Esophagus squamous epithelium (tissue), 4 donors: Measurements from ENCODE around the gene WWC1.

Source experiments
- POLR2A ChIP-seq, 4 donors: fragments of 450-650 bp; IDR thresholded peaks; one replicate each; pipeline ENCODE4 v1.6.1; 2017; ENCODE audit warnings: antibody characterized with exemption in 4 of 4, mild to moderate bottlenecking in 4 of 4, moderate library complexity in 3 of 4
- TF ChIP-seq, protein P1 (sequence below), 6 experiments: fragments of 450-650 bp in 4 of 6; fragments of 200-600 bp in 2 of 6; sonication (generic) in 2 of 6; IDR thresholded peaks; one replicate each; pipeline ENCODE4 v1.5.1; 2016 to 2019; ENCODE audit warnings: antibody characterized with exemption in 6 of 6, mild to moderate bottlenecking in 4 of 6, moderate library complexity in 4 of 6

DNA sequence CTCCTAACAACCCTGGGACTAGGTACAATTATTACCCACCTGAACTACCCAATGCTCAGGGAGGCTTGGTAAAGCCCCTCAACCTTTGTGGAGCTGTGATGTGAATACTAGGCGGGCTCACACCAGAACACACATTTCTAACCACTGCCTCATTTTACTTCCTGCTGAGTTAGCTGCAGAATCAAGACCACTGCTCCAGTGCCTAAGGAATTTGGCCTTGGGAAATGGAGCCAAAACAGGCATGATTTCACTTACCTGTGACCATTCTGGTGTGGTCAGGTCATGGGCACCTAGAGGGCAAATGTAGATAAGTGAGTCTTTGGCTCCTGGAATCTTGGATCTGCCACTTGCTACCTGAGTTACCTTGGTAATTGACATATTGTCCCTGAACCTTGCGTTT is 5.2 kb downstream of the WWC1 start:
- TF ChIP-seq, protein P1, sequence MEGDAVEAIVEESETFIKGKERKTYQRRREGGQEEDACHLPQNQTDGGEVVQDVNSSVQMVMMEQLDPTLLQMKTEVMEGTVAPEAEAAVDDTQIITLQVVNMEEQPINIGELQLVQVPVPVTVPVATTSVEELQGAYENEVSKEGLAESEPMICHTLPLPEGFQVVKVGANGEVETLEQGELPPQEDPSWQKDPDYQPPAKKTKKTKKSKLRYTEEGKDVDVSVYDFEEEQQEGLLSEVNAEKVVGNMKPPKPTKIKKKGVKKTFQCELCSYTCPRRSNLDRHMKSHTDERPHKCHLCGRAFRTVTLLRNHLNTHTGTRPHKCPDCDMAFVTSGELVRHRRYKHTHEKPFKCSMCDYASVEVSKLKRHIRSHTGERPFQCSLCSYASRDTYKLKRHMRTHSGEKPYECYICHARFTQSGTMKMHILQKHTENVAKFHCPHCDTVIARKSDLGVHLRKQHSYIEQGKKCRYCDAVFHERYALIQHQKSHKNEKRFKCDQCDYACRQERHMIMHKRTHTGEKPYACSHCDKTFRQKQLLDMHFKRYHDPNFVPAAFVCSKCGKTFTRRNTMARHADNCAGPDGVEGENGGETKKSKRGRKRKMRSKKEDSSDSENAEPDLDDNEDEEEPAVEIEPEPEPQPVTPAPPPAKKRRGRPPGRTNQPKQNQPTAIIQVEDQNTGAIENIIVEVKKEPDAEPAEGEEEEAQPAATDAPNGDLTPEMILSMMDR (IDR thresholded peaks at IDR 0.05): no peak
- TF ChIP-seq POLR2A (IDR thresholded peaks at IDR 0.05): no peak
